NCI-H82 (cell line): ENCODE measurements around the gene KCNJ1.

Source experiments
- DNase-seq: peaks from one replicate; lab custom pipeline; 2025; lab: John Stamatoyannopoulos, UW

The KCNJ1 gene

GRCh38 chr11:128824191-128825049 lies 42.7 kb downstream of the KCNJ1 start:
- DNase-seq = no peak

- no peak for DNase-seq
These were observed 43.3 kb downstream of the KCNJ1 start for GRCh38 chr11:128823753-128824152.

- DNase-seq = no peak
These were observed 45.0 kb downstream of the KCNJ1 start for GRCh38 chr11:128822130-128822529.

- DNase-seq = no peak
These were observed 45.5 kb downstream of the KCNJ1 start for GRCh38 chr11:128821556-128821955.

GRCh38 chr11:128819198-128819597 lies 47.9 kb downstream of the KCNJ1 start:
- no peak for DNase-seq

GRCh38 chr11:128814856-128815705 lies 52.0 kb downstream of the KCNJ1 start:
- DNase-seq = peak; percentile 82

- DNase-seq = no peak
These were observed 53.4 kb downstream of the KCNJ1 start for GRCh38 chr11:128813729-128814128.

GRCh38 chr11:128810784-128811514 lies 56.1 kb downstream of the KCNJ1 start:
- no peak for DNase-seq

- DNase-seq = no peak
These were observed 58.0 kb downstream of the KCNJ1 start for GRCh38 chr11:128809128-128809527.

GRCh38 chr11:128807909-128808308 lies 59.2 kb downstream of the KCNJ1 start:
- DNase-seq = no peak

- DNase-seq = no peak
These were observed 60.4 kb downstream of the KCNJ1 start for GRCh38 chr11:128806506-128807261.

- no peak for DNase-seq
These were observed 62.6 kb downstream of the KCNJ1 start for GRCh38 chr11:128804481-128804880.

- no peak for DNase-seq
These were observed 63.4 kb downstream of the KCNJ1 start for GRCh38 chr11:128803449-128804245.

GRCh38 chr11:128803011-128803410 lies 64.1 kb downstream of the KCNJ1 start:
- no peak for DNase-seq

GRCh38 chr11:128802358-128802981 lies 64.6 kb downstream of the KCNJ1 start:
- DNase-seq = peak; percentile 32

- DNase-seq = no peak
These were observed 66.2 kb downstream of the KCNJ1 start for GRCh38 chr11:128800871-128801417.

- no peak for DNase-seq
These were observed 70.8 kb downstream of the KCNJ1 start for GRCh38 chr11:128796270-128796669.

GRCh38 chr11:128790196-128790595 lies 76.9 kb downstream of the KCNJ1 start:
- DNase-seq = no peak

GRCh38 chr11:128789497-128790150 lies 77.5 kb downstream of the KCNJ1 start:
- DNase-seq = no peak
